H1 (cell line): ENCODE measurements around the gene AP2A2. TPM values are rescaled to one million over a fixed set of nuclear protein-coding genes. Genes with fewer than 3 reads are reported as not detected.

Source experiments
- CTCF ChIA-PET: fragments of 300-600 bp; sonication (Branson Sonifier 250); formaldehyde crosslinking; loops from one replicate; lab custom pipeline; 2021; ENCODE audit not compliant: partially characterized antibody; lab: Charles Lee
- POLR2A ChIA-PET: fragments of 300-600 bp; sonication (Branson Sonifier 250); formaldehyde crosslinking; loops from one replicate; lab custom pipeline; 2021; ENCODE audit warnings: inconsistent platforms; ENCODE audit not compliant: partially characterized antibody; lab: Charles Lee
- DNase-seq, 2 experiments: peaks; one replicate each; pipeline versions ENCODE4 v3.0.0 to v3.0.0-alpha.2; 2010 to 2022; ENCODE audit warnings: low spot score in 2 of 2, low read depth in 1 of 2, mixed read lengths in 1 of 2
- FAIRE-seq: peaks from 2 replicates; lab custom pipeline; 2011; peaks lifted over from hg19 to GRCh38; lab: Jason Lieb, UNC
- H2AFZ ChIP-seq: 2 replicates; pipeline ENCODE4 v1.8.1; 2012; ENCODE audit warnings: low read length, inconsistent platforms
- H2AK5ac ChIP-seq: 2 replicates; pipeline ENCODE4 v1.6.1; 2013; ENCODE audit warnings: low read depth, low read length
- H2BK120ac ChIP-seq: replicated peaks from 2 replicates; pipeline ENCODE3; 2013; ENCODE audit warnings: low read depth, low read length, inconsistent platforms
- H2BK12ac ChIP-seq: 2 replicates; pipeline ENCODE4 v1.6.1; 2013; ENCODE audit warnings: low read depth, low read length
- H2BK15ac ChIP-seq: 2 replicates; pipeline ENCODE4 v1.6.1; 2013; ENCODE audit warnings: low read length
- H2BK20ac ChIP-seq: 2 replicates; pipeline ENCODE4 v1.6.1; 2013; ENCODE audit warnings: low read length
- H2BK5ac ChIP-seq: 2 replicates; pipeline ENCODE4 v1.6.1; 2013; ENCODE audit warnings: low read depth, low read length
- H3K14ac ChIP-seq: 2 replicates; pipeline ENCODE4 v1.6.1; 2013; ENCODE audit warnings: inconsistent platforms; ENCODE audit not compliant: insufficient read length
- H3K18ac ChIP-seq: 2 replicates; pipeline ENCODE4 v1.6.1; 2013; ENCODE audit warnings: low read length; ENCODE audit errors: extremely low read depth
- H3K23ac ChIP-seq: 2 replicates; pipeline ENCODE4 v1.6.1; 2013; ENCODE audit warnings: inconsistent platforms; ENCODE audit not compliant: insufficient read length
- H3K23me2 ChIP-seq: 2 replicates; pipeline ENCODE4 v1.6.1; 2013; ENCODE audit warnings: low read depth, low read length
- H3K27ac ChIP-seq: 2 replicates; pipeline ENCODE4 v1.6.1; 2011; ENCODE audit warnings: low read depth, low read length, inconsistent platforms
- H3K27me3 ChIP-seq, 4 experiments: replicated peaks in 1 of 4; 1 replicate in 1 of 4; 2 replicates in 3 of 4; pipeline versions ENCODE4 v1.6.1 to v1.8.1; 2011 to 2013; ENCODE audit warnings: low read length in 3 of 4, mild to moderate bottlenecking in 3 of 4, inconsistent platforms in 2 of 4, mixed read lengths in 2 of 4, moderate library complexity in 1 of 4; ENCODE audit not compliant: control insufficient read depth in 3 of 4, insufficient read depth in 3 of 4; ENCODE audit errors: extremely low read depth in 1 of 4
- H3K36me3 ChIP-seq, 4 experiments: 2 replicates each; pipeline versions ENCODE4 v1.6.1 to v1.8.1; 2011 to 2013; ENCODE audit warnings: mild to moderate bottlenecking in 4 of 4, low read length in 3 of 4, moderate library complexity in 2 of 4, control low read depth in 1 of 4, inconsistent platforms in 1 of 4; ENCODE audit not compliant: insufficient read depth in 4 of 4, control insufficient read depth in 2 of 4
- H3K4ac ChIP-seq: replicated peaks from 2 replicates; pipeline ENCODE3; 2013; ENCODE audit warnings: low read length, low read depth, mixed read lengths, inconsistent platforms; ENCODE audit not compliant: insufficient read length
- H3K4me1 ChIP-seq, 4 experiments: replicated peaks in 1 of 4; 1 replicate in 1 of 4; 2 replicates in 3 of 4; pipeline versions ENCODE4 v1.6.1 to v1.8.1; 2011 to 2013; ENCODE audit warnings: low read length in 3 of 4, inconsistent platforms in 2 of 4, mixed read lengths in 1 of 4; ENCODE audit not compliant: insufficient read depth in 4 of 4, control insufficient read depth in 3 of 4
- H3K4me2 ChIP-seq, 2 experiments: 2 replicates each; pipeline versions ENCODE4 v1.6.1 to v1.8.1; 2011 to 2013; ENCODE audit warnings: low read depth in 2 of 2, low read length in 2 of 2, control low read depth in 1 of 2, inconsistent platforms in 1 of 2, mild to moderate bottlenecking in 1 of 2; ENCODE audit not compliant: insufficient read depth in 1 of 2
- H3K4me3 ChIP-seq, 4 experiments: fragments of 200-600, 300-600 bp in 1 of 4; sonication (generic), shearing (Covaris generic), sonication (Bioruptor Twin) in 1 of 4; 2 replicates each; pipeline versions ENCODE4 v1.5.1 to v1.8.1; 2011 to 2016; ENCODE audit warnings: low read length in 4 of 4, low read depth in 3 of 4, control low read depth in 2 of 4, inconsistent platforms in 2 of 4, mild to moderate bottlenecking in 2 of 4, mixed read lengths in 1 of 4, moderate library complexity in 1 of 4; ENCODE audit not compliant: insufficient read depth in 2 of 4; ENCODE audit errors: extremely low read depth in 1 of 4
- H3K56ac ChIP-seq: replicated peaks from 2 replicates; pipeline ENCODE3; 2013; ENCODE audit warnings: low read depth, mild to moderate bottlenecking, mixed read lengths, low read length, inconsistent platforms; ENCODE audit not compliant: insufficient read length
- H3K79me1 ChIP-seq: 2 replicates; pipeline ENCODE4 v1.6.1; 2013; ENCODE audit warnings: low read depth, low read length, control low read depth
- H3K79me2 ChIP-seq, 2 experiments: 2 replicates each; pipeline versions ENCODE4 v1.6.1 to v1.8.1; 2012 to 2013; ENCODE audit warnings: low read length in 2 of 2, mild to moderate bottlenecking in 2 of 2, inconsistent platforms in 1 of 2; ENCODE audit not compliant: insufficient read depth in 2 of 2, control insufficient read depth in 1 of 2
- H3K9ac ChIP-seq, 4 experiments: replicated peaks in 1 of 4; 1 replicate in 1 of 4; 2 replicates in 3 of 4; pipeline versions ENCODE4 v1.6.1 to v1.8.1; 2011 to 2013; ENCODE audit warnings: low read depth in 3 of 4, low read length in 3 of 4, control low read depth in 2 of 4, mild to moderate bottlenecking in 2 of 4, moderate library complexity in 2 of 4, inconsistent platforms in 1 of 4; ENCODE audit errors: extremely low read depth in 1 of 4
- H3K9me3 ChIP-seq, 2 experiments: 2 replicates each; pipeline versions ENCODE4 v1.6.1 to v1.8.1; 2012 to 2013; ENCODE audit warnings: mild to moderate bottlenecking in 2 of 2, moderate library complexity in 2 of 2, control low read depth in 1 of 2, inconsistent platforms in 1 of 2, low read depth in 1 of 2, low read length in 1 of 2, mixed read lengths in 1 of 2; ENCODE audit not compliant: insufficient read depth in 2 of 2
- H4K20me1 ChIP-seq, 2 experiments: replicated peaks in 1 of 2; 2 replicates each; pipeline versions ENCODE3 to v1.8.1; 2011 to 2013; ENCODE audit warnings: inconsistent platforms in 2 of 2, low read length in 2 of 2, mild to moderate bottlenecking in 1 of 2; ENCODE audit not compliant: insufficient read depth in 2 of 2, control insufficient read depth in 1 of 2
- H4K5ac ChIP-seq: 2 replicates; pipeline ENCODE4 v1.6.1; 2013; ENCODE audit warnings: low read length, low read depth, mixed read lengths, inconsistent platforms; ENCODE audit not compliant: insufficient read length
- H4K8ac ChIP-seq: 2 replicates; pipeline ENCODE4 v1.8.0; 2013; ENCODE audit warnings: mild to moderate bottlenecking, moderate library complexity, low read length, inconsistent platforms; ENCODE audit not compliant: insufficient read depth; ENCODE audit errors: extremely low read depth
- H4K91ac ChIP-seq: replicated peaks from 2 replicates; pipeline ENCODE3; 2013; ENCODE audit warnings: low read length, mixed read lengths, inconsistent platforms; ENCODE audit not compliant: insufficient read length
- CBX5 ChIP-seq: fragments of 300-800, 300-1000 bp; sonication (generic); IDR thresholded peaks from 2 replicates; pipeline ENCODE4 v1.7.1; 2016; ENCODE audit warnings: antibody characterized with exemption, low read length, low read depth
- CBX8 ChIP-seq: fragments of 300-800, 300-1000 bp; sonication (generic); IDR thresholded peaks from 2 replicates; pipeline ENCODE4 v1.7.1; 2016; ENCODE audit warnings: low read depth, low read length, borderline replicate concordance
- GABPA ChIP-seq: IDR thresholded peaks from 2 replicates; pipeline ENCODE4 v1.6.1; 2011; ENCODE audit warnings: mild to moderate bottlenecking, low read length, moderate library complexity, borderline replicate concordance; ENCODE audit not compliant: insufficient read depth
- MAX ChIP-seq: IDR thresholded peaks from 2 replicates; pipeline ENCODE4 v1.6.1; 2012; ENCODE audit warnings: inconsistent platforms
- PHF8 ChIP-seq: fragments of 200-600 bp; sonication (generic); conservative IDR thresholded peaks from 2 replicates; pipeline ENCODE4 v1.7.1; 2012; ENCODE audit warnings: low read depth, mild to moderate bottlenecking, inconsistent platforms, low read length, moderate library complexity
- POLR2A ChIP-seq, 2 experiments: IDR thresholded peaks; 1 replicate in 1 of 2; 2 replicates in 1 of 2; pipeline ENCODE4 v1.6.1; 2011; ENCODE audit warnings: low read depth in 2 of 2, low read length in 2 of 2, mild to moderate bottlenecking in 2 of 2; ENCODE audit errors: control extremely low read depth in 1 of 2
- RFX5 ChIP-seq: IDR thresholded peaks from 2 replicates; pipeline ENCODE4 v1.6.1; 2011; ENCODE audit warnings: low read depth, low read length, improper control_type of control experiment, borderline replicate concordance
- SP2 ChIP-seq: IDR thresholded peaks from 2 replicates; pipeline ENCODE4 v1.6.1; 2012; ENCODE audit warnings: mild to moderate bottlenecking, low read length, inconsistent platforms
- SUZ12 ChIP-seq: fragments of 200-600 bp; sonication (generic); IDR thresholded peaks from 2 replicates; pipeline ENCODE4 v1.6.1; 2012; ENCODE audit warnings: mild to moderate bottlenecking, inconsistent platforms, low read length, moderate library complexity, mixed read lengths
- TAF7 ChIP-seq: optimal IDR thresholded peaks from 2 replicates; pipeline ENCODE3; 2011; ENCODE audit warnings: low read depth, mild to moderate bottlenecking, inconsistent platforms, low read length, moderate library complexity, borderline replicate concordance
- WGBS, 2 experiments: shearing (Covaris generic) in 1 of 2; methylation state at CpG; one replicate each; pipeline versions ENCODE4 v1.1.6 to v1.1.7; 2013 to 2015; ENCODE audit warnings: low lambda C conversion rate in 2 of 2, mixed read lengths in 2 of 2, inconsistent platforms in 1 of 2, low coverage in 1 of 2, missing lambda C conversion rate in 1 of 2; ENCODE audit not compliant: insufficient replicate concordance in 2 of 2, insufficient coverage in 1 of 2, insufficient read length in 1 of 2; ENCODE audit errors: extremely low coverage in 1 of 2, missing lambda C conversion rate in 1 of 2; 5-methylcytosine and 5-hydroxymethylcytosine counted together
- polyA plus RNA-seq, 7 experiments: library from polyadenylated mRNA; depleted of rRNA in 3 of 7; stranded (reverse) in 5 of 7; unstranded in 2 of 7; fragments of >200 nt in 5 of 7; fragments of 200-250 nt in 2 of 7; gene quantifications; 1 replicate in 5 of 7; 2 replicates in 1 of 7; 4 replicates in 1 of 7; pipeline versions ENCODE4 v1.2.1 to v1.2.3, GENCODE V29; 2011 to 2013; ENCODE audit warnings: missing spikeins in 2 of 7, mixed read lengths in 2 of 7
- total RNA-seq: library from RNA; stranded (reverse); fragmentation: NEBNext Ultra II Directional; extraction: Animal tissue kit (Norgen Biotek cat#: 25700); gene quantifications from 2 replicates; pipeline ENCODE4 v1.2.1, GENCODE V29; 2021

AP2A2 gene
- total and polyA plus RNA-seq, 2 of the 8 experiments (the other 6 are each of a cell fraction or from before 2014, with no cell fraction given) = 50.0 to 65.0 TPM

- H2AFZ ChIP-seq = no peak overlapping the region
- H2BK20ac ChIP-seq = 0 out of 2 replicates have a peak overlapping the region, but pooled peaks have one; percentile 23
- peak overlapping the region; percentile 75; the same call in 1 of the 2 replicates for H2BK12ac ChIP-seq
- no peaks in the 10 kb centered on the region for H3K27me3 ChIP-seq
- H4K8ac ChIP-seq = peak overlapping the region; percentile 94
- H4K91ac ChIP-seq = peak overlapping the region; percentile 63
- H3K23me2 ChIP-seq = peaks cover 15% of the 10 kb centered on the region
- ChIA-PET POLR2A (interaction anchor here (0.5 to 1.8 kb wide), 18 partner anchors 10 to 165 kb away, joined by 3 to 7 read pairs (median 3); partner anchors contain the start of gene TSPAN4), CTCF (interaction anchor here (0.6 to 1.7 kb wide), 11 partner anchors 11 to 140 kb away, joined by 3 to 12 read pairs (median 4); no protein-coding TSS in a partner anchor)
- H3K56ac ChIP-seq = peak overlapping the region; percentile 87
- peaks cover 0 to 5% of the 10 kb centered on the region in 2 experiments for H4K20me1 ChIP-seq
- H2BK120ac ChIP-seq = peak overlapping the region; percentile 54
- H3K9ac ChIP-seq = peak overlapping the region; percentile 34 to 72 (median 62); a peak in 6 of 7 replicates
- no peak overlapping the region for H2AK5ac ChIP-seq
- H3K79me1 ChIP-seq = peaks cover 22% of the 10 kb centered on the region
- no peak for FAIRE-seq
- DNase-seq = no peak
- peak overlapping the region; percentile 17 for H3K4ac ChIP-seq
- H4K5ac ChIP-seq = peak overlapping the region; percentile 94
- H3K4me2 ChIP-seq = peak overlapping the region; percentile 74 to 97
- peak overlapping the region; percentile 85; the same call in 1 of the 2 replicates for H3K27ac ChIP-seq
- peaks cover 0 to 35% of the 10 kb centered on the region in 2 experiments; a peak in 3 of 4 replicates for H3K79me2 ChIP-seq
- no peak overlapping the region for H3K14ac ChIP-seq
- H3K23ac ChIP-seq = no peak overlapping the region
- peak overlapping the region; percentile 50; the same call in 1 of the 2 replicates for H2BK15ac ChIP-seq
- peak overlapping the region; percentile 93 for H3K18ac ChIP-seq
- H3K36me3 ChIP-seq = no peaks in the 10 kb centered on the region
- WGBS, 2 experiments = 16% methylated on average over 53 of the region's 68 CpGs; no CpG with 5 or more reads in 1 of the 2 experiments
- H3K4me3 ChIP-seq = peak overlapping the region; percentile 52 to 97 (median 74)
- peaks cover 0 to 14% (median 6%) of the 10 kb centered on the region in 4 experiments; a peak in 6 of 7 replicates for H3K4me1 ChIP-seq
- no peaks in the 10 kb centered on the region for H3K9me3 ChIP-seq
- peak overlapping the region; percentile 87; the same call in 1 of the 2 replicates for H2BK5ac ChIP-seq
- TF ChIP-seq RFX5 (no peak), CBX8 (no peak), MAX (peak; percentile 84), SUZ12 (no peak), PHF8 (no peak; the same call in none of the 2 replicates), SP2 (no peak), CBX5 (no peak), GABPA (no peak), POLR2A (IDR thresholded peaks at IDR 0.05; ENCODE audit: control extremely low read depth in 1 of 2, low read depth in 2 of 2, low read length in 2 of 2) (peak in 1 of 2 experiments; percentile 75; a peak in 2 of 3 replicates), TAF7 (peak; percentile 75)
These were observed 14.4 kb upstream of the AP2A2 start for GRCh38 chr11:911031-911889.
